Fibroblast of pulmonary artery (primary cell): Measurements from ENCODE around the gene CHM.
A peak's percentile ranks its signal among the peaks of the same experiment; 100 is the strongest.

Experiments used
- DNase-seq: peaks from one replicate; pipeline ENCODE4 v3.0.0-alpha.2; 2010; ENCODE audit warnings: low read depth
- H3K4me3 ChIP-seq: replicated peaks from 2 replicates; pipeline ENCODE4 v1.5.1; 2011; ENCODE audit warnings: low read depth, mild to moderate bottlenecking, control low read depth, low read length, moderate library complexity
- TF ChIP-seq, protein P1 (sequence below): IDR thresholded peaks from 2 replicates; pipeline ENCODE4 v1.5.1; 2011; ENCODE audit warnings: mild to moderate bottlenecking, control low read depth, low read length, inconsistent platforms; ENCODE audit errors: missing control alignments

The CHM gene

DNA sequence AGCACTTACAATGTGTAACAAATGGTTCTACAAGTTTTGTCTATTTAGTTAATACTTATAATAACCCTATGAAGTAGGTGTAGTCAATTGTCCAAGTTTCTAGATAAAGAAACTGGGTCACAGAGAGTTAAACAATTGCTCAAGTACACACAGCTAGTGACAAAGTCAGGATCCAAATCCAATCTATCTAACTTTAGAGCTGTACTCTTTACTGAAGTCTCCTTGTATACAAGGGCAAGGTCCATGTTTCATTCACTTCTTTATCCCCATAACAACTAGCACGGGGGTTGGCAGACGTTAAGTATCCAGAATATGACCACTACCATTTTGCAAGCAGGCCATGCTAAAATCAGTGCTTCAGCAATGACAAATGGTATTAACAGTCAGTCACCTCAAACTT, 141.0 kb downstream of the CHM start:
- DNase-seq = no peak
- TF ChIP-seq, protein P1, sequence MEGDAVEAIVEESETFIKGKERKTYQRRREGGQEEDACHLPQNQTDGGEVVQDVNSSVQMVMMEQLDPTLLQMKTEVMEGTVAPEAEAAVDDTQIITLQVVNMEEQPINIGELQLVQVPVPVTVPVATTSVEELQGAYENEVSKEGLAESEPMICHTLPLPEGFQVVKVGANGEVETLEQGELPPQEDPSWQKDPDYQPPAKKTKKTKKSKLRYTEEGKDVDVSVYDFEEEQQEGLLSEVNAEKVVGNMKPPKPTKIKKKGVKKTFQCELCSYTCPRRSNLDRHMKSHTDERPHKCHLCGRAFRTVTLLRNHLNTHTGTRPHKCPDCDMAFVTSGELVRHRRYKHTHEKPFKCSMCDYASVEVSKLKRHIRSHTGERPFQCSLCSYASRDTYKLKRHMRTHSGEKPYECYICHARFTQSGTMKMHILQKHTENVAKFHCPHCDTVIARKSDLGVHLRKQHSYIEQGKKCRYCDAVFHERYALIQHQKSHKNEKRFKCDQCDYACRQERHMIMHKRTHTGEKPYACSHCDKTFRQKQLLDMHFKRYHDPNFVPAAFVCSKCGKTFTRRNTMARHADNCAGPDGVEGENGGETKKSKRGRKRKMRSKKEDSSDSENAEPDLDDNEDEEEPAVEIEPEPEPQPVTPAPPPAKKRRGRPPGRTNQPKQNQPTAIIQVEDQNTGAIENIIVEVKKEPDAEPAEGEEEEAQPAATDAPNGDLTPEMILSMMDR = no peak
- no peak overlapping the region for H3K4me3 ChIP-seq

- TF ChIP-seq, protein P1 = no peak
- DNase-seq = no peak
- no peak overlapping the region for H3K4me3 ChIP-seq
These were observed 141.5 kb downstream of the CHM start for GRCh38 chrX:85905851-85906250.

DNA sequence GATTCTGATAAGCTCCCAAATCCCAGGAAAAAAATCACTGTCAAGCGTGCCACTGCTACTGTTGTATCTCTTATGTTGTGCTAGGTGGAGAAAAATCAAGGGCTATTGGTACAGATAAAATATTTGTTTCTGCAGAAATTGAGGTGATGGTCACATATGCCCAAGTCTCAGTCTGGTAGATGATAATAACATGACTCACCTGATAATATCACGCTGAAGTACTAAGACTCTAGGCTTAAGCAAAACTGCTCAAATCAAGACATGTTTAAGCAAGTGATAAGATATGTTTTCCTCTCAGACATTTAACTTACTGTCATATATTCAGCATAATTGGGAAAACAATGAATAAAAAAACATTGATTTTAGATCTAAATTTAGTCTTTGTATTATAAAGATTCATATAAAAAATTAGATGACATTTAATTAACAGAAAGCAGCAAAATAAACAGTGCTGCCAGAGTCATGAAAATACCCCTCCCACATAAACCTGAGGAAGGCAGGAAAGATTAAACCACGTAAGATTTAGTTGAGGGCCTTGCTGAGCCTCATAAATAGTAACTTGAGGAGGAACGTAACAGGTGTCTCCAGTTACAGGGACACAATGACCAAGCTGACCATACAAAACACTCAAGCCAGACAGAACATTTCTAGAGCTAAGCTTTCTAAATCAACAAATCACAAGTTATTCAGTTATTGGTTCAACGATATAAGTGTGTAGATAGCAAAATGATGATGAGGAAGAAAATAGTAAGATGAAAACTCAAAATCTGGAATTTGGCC, 143.5 kb downstream of the CHM start:
- TF ChIP-seq, protein P1 = no peak
- no peak for DNase-seq
- H3K4me3 ChIP-seq = no peak overlapping the region

DNA sequence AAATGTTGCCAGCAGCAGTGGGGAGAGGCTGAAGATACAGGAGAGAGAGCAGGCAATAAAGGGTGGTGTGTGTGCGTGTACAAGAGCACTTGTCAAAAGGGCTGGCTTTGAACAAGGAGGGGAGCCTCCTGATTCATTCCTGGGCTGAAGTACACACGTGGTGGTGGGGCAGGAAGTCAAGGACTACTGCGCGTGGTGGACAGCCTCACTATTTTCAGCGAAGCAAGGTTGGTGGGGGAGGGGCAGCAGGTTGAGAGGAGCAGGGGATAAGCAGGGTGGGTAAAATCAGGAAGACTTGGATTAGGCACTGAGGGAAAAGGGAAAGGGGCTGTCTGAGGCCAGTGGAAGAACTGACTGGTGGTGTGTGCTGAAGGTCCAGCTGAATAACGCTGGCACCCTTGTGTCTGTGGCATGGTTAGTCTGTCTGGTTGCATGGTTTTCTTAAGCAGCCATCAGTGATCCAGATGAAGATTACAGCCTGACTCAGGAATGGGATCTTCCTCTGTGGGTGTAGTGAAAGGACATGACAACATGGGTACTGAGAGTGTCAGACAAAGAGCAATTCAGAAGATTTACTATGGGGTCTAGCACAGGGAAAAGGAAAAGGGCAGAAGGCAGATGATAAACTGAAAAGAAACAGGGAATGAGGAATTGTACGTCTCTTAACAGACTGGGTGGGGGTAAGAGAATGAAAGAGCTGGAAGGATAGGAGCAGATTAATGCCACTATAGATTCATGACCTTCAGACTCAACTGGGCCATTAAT, 149.8 kb downstream of the CHM start:
- no peak overlapping the region for H3K4me3 ChIP-seq
- no peak for DNase-seq
- TF ChIP-seq, protein P1 = no peak

- DNase-seq = peak; percentile 0
- TF ChIP-seq, protein P1 = no peak
- H3K4me3 ChIP-seq = no peak overlapping the region
These were observed 164.8 kb downstream of the CHM start for GRCh38 chrX:85882601-85883000.

DNA sequence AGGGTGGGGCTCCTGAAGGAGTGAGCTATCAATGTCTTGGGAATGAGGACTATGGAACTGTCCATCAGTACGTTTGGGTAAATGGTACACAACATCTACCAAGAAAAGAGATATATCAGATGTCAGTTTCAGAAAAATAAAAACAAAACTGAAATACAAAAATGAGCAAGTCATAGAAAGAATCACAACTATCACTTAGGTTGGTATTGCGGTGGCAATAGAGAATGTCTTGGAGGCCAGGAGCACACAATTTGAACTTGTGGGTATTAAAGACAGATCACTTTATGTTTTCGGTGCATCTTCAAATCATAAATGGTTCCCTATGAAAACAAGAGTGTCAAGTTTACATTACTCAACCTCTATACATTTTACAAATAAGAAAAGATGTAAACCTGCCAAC, 176.8 kb downstream of the CHM start:
- no peak overlapping the region for H3K4me3 ChIP-seq
- DNase-seq = no peak
- TF ChIP-seq, protein P1 = no peak
